HG03039 (cell line): ENCODE results near the gene CCDC68.

Experiments used
- ATAC-seq: cut with Tn5 transposase; IDR thresholded peaks from one replicate; pipeline ENCODE4 v1.9.1; 2021; ENCODE audit warnings: mild to moderate bottlenecking, moderate library complexity; ENCODE audit not compliant: unreplicated experiment

The CCDC68 gene

DNA sequence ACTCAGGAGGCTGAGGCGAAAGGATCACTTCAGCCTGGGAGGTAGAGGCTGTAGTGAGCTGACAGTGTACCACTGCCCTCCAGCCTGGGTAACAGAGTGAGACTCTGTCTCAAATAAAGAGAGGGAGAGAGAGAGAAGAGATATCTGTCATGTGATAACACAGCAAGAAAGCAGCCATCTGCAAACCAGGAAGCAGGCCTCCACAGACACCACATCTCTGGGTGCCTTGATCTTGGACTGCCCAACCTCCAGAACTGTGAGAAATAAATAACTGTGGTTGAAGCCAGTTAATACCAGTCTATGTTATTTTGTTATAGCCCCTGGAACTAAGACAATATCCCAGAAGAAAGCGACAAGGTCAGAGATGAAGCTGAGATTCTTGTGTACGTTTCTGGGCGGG lies 2.6 kb upstream of the CCDC68 start:
- ATAC-seq = no peak

- no peak for ATAC-seq
Measured at GRCh38 chr18:54961016-54961423, 1.8 kb upstream of the CCDC68 start.

GRCh38 chr18:54960197-54960596 lies 936 bp upstream of the CCDC68 start:
- no peak for ATAC-seq

GRCh38 chr18:54957996-54958395 lies 1.3 kb downstream of the CCDC68 start:
- ATAC-seq = no peak

GRCh38 chr18:54957296-54957832 lies 1.9 kb downstream of the CCDC68 start:
- no peak for ATAC-seq

GRCh38 chr18:54956506-54956905 lies 2.8 kb downstream of the CCDC68 start:
- no peak for ATAC-seq

- no peak for ATAC-seq
Measured at GRCh38 chr18:54952026-54952425, 7.2 kb downstream of the CCDC68 start.

GRCh38 chr18:54950221-54950620 lies 9.0 kb downstream of the CCDC68 start:
- ATAC-seq = no peak

DNA sequence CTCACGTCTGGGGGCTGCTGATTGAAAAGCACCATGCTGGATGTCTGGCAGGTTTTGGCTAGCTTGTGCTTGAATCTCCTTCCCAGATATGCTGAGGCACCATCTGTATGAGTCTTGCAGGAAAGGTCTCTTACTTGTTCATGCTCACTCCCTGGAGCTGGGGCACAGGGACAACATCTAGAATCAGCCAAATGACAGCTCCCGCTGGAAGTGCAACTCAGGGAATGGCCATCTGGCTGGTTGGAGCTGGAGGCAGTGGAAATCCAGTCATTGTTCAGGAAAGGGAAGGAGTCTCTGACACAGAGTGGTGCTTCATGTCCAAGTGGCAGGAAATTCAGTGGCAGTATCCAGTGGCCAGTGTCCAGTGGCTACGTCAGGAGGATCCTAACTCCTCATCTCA lies 9.7 kb downstream of the CCDC68 start:
- ATAC-seq = no peak

GRCh38 chr18:54948350-54948837 lies 10.9 kb downstream of the CCDC68 start:
- ATAC-seq = no peak

GRCh38 chr18:54947091-54947490 lies 12.2 kb downstream of the CCDC68 start:
- ATAC-seq = no peak

GRCh38 chr18:54946149-54946581 lies 13.1 kb downstream of the CCDC68 start:
- ATAC-seq = peak; percentile 87

GRCh38 chr18:54945576-54946125 lies 13.6 kb downstream of the CCDC68 start:
- ATAC-seq = no peak

- no peak for ATAC-seq
Measured at GRCh38 chr18:54942569-54942968, 16.7 kb downstream of the CCDC68 start.

- no peak for ATAC-seq
Measured at GRCh38 chr18:54942144-54942543, 17.1 kb downstream of the CCDC68 start.

DNA sequence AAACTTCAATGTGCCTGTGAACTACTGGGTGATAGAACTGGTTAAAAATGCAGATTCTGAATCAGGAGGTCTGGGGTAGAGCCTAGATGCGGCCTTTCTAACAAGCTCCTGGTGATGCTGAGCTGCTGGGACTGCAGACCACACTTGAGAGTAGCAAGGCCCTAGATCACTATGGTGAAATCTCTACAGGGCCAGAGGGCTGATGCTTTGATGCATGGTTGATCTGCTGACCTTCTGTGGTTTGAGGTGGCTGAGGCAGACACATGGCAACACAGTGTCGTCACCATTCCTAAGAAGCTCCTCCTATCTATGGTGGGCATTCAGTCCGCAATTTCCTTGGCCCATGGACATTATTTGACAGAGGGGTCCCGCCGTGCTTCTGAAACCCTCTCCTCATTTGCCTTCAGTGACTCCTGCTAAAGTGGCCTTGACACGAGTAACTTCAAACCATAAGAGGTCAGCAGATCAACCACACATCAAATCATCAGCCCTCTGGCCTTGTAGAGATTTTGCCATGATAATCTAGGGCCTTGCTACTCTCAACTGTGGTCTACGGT lies 19.8 kb downstream of the CCDC68 start:
- no peak for ATAC-seq

- ATAC-seq = no peak
Measured at GRCh38 chr18:54938506-54938905, 20.8 kb downstream of the CCDC68 start.

GRCh38 chr18:54932472-54932871 lies 26.8 kb downstream of the CCDC68 start:
- no peak for ATAC-seq

GRCh38 chr18:54931152-54931551 lies 28.1 kb downstream of the CCDC68 start:
- ATAC-seq = no peak

DNA sequence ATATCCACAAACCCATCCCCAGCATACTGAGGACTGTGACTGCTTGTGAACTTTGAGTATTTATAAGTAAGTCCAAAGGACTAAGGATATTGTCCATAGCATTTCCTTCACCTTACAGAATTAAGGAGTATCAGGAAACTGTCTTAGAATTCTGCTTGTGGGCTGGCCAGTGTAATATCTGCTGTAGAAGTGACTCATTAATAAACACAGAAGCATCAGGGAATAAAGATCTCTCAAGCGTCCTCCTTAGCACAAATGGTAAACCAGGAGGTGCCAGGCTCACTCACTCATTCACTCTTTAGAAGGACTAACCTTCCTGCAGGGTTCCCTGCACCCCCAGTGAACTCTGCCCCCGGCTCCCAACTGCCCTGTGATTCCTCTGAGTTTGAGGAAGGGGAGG lies 31.0 kb downstream of the CCDC68 start:
- ATAC-seq = no peak

DNA sequence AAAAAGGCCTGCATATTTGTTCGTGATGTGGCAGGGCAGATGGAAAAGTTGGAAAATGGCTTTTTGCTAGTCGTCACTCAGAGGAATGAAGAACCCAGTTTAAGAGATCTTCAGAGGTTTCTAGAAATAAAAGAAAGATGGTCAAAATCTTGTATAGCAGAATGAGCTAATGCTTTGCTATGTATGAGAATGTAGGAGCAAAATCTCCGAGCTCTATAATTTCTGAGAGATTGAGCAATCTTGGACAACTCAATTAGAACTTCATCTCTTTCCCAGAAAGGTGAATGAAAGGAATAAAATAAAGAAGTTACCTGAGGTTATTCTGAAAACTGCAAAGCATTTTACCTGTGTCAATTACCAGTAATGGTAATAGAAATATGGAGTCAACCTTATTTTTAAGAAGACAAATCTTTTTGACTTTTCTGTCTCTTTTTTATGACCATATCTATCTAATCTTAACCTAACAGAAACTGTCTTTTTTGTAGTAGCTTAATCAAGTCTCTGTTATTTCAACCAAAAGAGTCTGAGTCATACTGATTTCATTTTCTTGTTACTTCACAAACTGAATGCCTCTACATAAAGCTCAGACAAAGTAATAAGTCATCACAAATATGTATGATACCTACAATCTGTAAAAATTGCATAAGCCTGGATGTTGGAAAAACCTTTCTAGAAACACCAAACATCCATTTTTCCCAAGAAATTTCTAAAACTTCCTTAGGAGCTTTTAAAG lies 32.5 kb downstream of the CCDC68 start:
- no peak for ATAC-seq

GRCh38 chr18:54924948-54925347 lies 34.3 kb downstream of the CCDC68 start:
- ATAC-seq = no peak
